ENCODE data around the gene NUDT4. TPM values are rescaled to one million over a fixed set of nuclear protein-coding genes. Genes with fewer than 3 reads are reported as not detected.

Gene NUDT4
- total RNA-seq, 2 donors from 2014 or later = 91.1 to 178 TPM

GRCh38 chr12:93338598-93338997 is 39.1 kb upstream of the NUDT4 start:
- DNase-seq (ENCODE audit: low spot score) (no peak), ATAC-seq (ENCODE audit: insufficient number of reproducible peaks, low FRiP score, low read depth) (no peak)
- TF ChIP-seq CTCF (IDR thresholded peaks at IDR 0.05) = no peak
- no peak overlapping the region for H3K27ac ChIP-seq
- H3K9me3 ChIP-seq = no peaks in the 10 kb centered on the region
- peaks cover 5 to 6% of the 10 kb centered on the region in 2 donors for H3K4me1 ChIP-seq (ENCODE audit: control insufficient read depth in 1 of 2, low read depth in 2 of 2)
- H3K36me3 ChIP-seq = no peaks in the 10 kb centered on the region
- no peak overlapping the region for H3K4me3 ChIP-seq
- no peaks in the 10 kb centered on the region for H3K27me3 ChIP-seq (replicated peaks; ENCODE audit: insufficient read depth)

- no peak for TF ChIP-seq CTCF (IDR thresholded peaks at IDR 0.05)
- no peak overlapping the region for H3K4me3 ChIP-seq
- H3K36me3 ChIP-seq = no peaks in the 10 kb centered on the region
- H3K27me3 ChIP-seq (replicated peaks; ENCODE audit: insufficient read depth) = no peaks in the 10 kb centered on the region
- DNase-seq (ENCODE audit: low spot score) (no peak), ATAC-seq (ENCODE audit: insufficient number of reproducible peaks, low FRiP score, low read depth) (no peak)
- H3K9me3 ChIP-seq = no peaks in the 10 kb centered on the region
- H3K4me1 ChIP-seq (ENCODE audit: control insufficient read depth in 1 of 2, low read depth in 2 of 2) = peaks cover 5 to 6% of the 10 kb centered on the region in 2 donors
- H3K27ac ChIP-seq = no peak overlapping the region
Observed at GRCh38 chr12:93339695-93340094, 38.0 kb upstream of the NUDT4 start.

GRCh38 chr12:93341409-93342049 is 36.2 kb upstream of the NUDT4 start:
- no peak for TF ChIP-seq CTCF (IDR thresholded peaks at IDR 0.05)
- no peaks in the 10 kb centered on the region for H3K27me3 ChIP-seq (replicated peaks; ENCODE audit: insufficient read depth)
- ATAC-seq (ENCODE audit: insufficient number of reproducible peaks, low FRiP score, low read depth) = no peak

GRCh38 chr12:93347054-93347785 is 30.5 kb upstream of the NUDT4 start:
- Histone ChIP-seq H3K27me3 (replicated peaks; ENCODE audit: insufficient read depth) (no peaks in the 10 kb centered on the region), H3K36me3 (no peaks in the 10 kb centered on the region), H3K27ac (no peak overlapping the region), H3K4me1 (ENCODE audit: control insufficient read depth in 1 of 2, low read depth in 2 of 2) (peaks cover 4 to 16% of the 10 kb centered on the region in 2 donors), H3K4me3 (no peak overlapping the region), H3K9me3 (no peaks in the 10 kb centered on the region)
- DNase-seq (ENCODE audit: low spot score) (no peak), ATAC-seq (ENCODE audit: insufficient number of reproducible peaks, low FRiP score, low read depth) (no peak)
- TF ChIP-seq CTCF (IDR thresholded peaks at IDR 0.05) = no peak

More at GRCh38 chr12:93341409-93342049, 36.2 kb upstream of the NUDT4 start:
- H3K9me3 ChIP-seq = no peaks in the 10 kb centered on the region
- peaks cover 0 to under 1% of the 10 kb centered on the region in 2 donors for H3K4me1 ChIP-seq (ENCODE audit: control insufficient read depth in 1 of 2, low read depth in 2 of 2)
- H3K4me3 ChIP-seq = no peak overlapping the region
- no peaks in the 10 kb centered on the region for H3K36me3 ChIP-seq
- DNase-seq (ENCODE audit: low spot score) = no peak
- H3K27ac ChIP-seq = no peak overlapping the region

- DNase-seq (ENCODE audit: low spot score) = no peak
- Histone ChIP-seq H3K9me3 (no peaks in the 10 kb centered on the region), H3K27ac (peak overlapping the region; percentile 43 to 61), H3K4me1 (ENCODE audit: control insufficient read depth in 1 of 2, low read depth in 2 of 2) (peaks cover 4 to 16% of the 10 kb centered on the region in 2 donors), H3K4me3 (no peak overlapping the region), H3K27me3 (replicated peaks; ENCODE audit: insufficient read depth) (no peaks in the 10 kb centered on the region), H3K36me3 (no peaks in the 10 kb centered on the region)
- ATAC-seq (ENCODE audit: insufficient number of reproducible peaks, low FRiP score, low read depth) = no peak
- TF ChIP-seq CTCF (IDR thresholded peaks at IDR 0.05) = no peak
Observed at GRCh38 chr12:93348575-93349435, 28.9 kb upstream of the NUDT4 start.

All from thoracic aorta (tissue), 2 donors.